ENCODE measurements around the gene BEND6.
"Not testable (repeated sequence)": the region's sequence is repeated elsewhere in the genome, so short reads cannot be mapped to it uniquely, and the experiment has no call there.

The BEND6 gene

GRCh38 chr6:57026001-57026400 is 71.1 kb downstream of the BEND6 start:
- DNase-seq (ENCODE audit: low read depth in 2 of 3, low spot score in 2 of 3), result no peak

- no peak for DNase-seq (ENCODE audit: low read depth in 2 of 3, low spot score in 2 of 3)
Observed at GRCh38 chr6:57027301-57027700, 72.4 kb downstream of the BEND6 start.

- DNase-seq (ENCODE audit: low read depth in 2 of 3, low spot score in 2 of 3), result no peak
Observed at GRCh38 chr6:57029213-57029612, 74.3 kb downstream of the BEND6 start.

- no peak for DNase-seq (ENCODE audit: low read depth in 2 of 3, low spot score in 2 of 3)
Observed at GRCh38 chr6:57033228-57033627, 78.3 kb downstream of the BEND6 start.

- no peak for DNase-seq (ENCODE audit: low read depth in 2 of 3, low spot score in 2 of 3)
Observed at GRCh38 chr6:57035549-57035948, 80.6 kb downstream of the BEND6 start.

- no peak for DNase-seq (ENCODE audit: low read depth in 2 of 3, low spot score in 2 of 3)
Observed at GRCh38 chr6:57038906-57039305, 84.0 kb downstream of the BEND6 start.

- DNase-seq (ENCODE audit: low read depth in 2 of 3, low spot score in 2 of 3), result no peak
Observed at GRCh38 chr6:57040011-57040410, 85.1 kb downstream of the BEND6 start.

GRCh38 chr6:57044061-57044460 is 89.2 kb downstream of the BEND6 start:
- DNase-seq (ENCODE audit: low read depth in 2 of 3, low spot score in 2 of 3), result not testable (repeated sequence)

- DNase-seq (ENCODE audit: low read depth in 2 of 3, low spot score in 2 of 3), result no peak
Observed at GRCh38 chr6:57044568-57044967, 89.7 kb downstream of the BEND6 start.

GRCh38 chr6:57046332-57047256 is 91.7 kb downstream of the BEND6 start, which contains the start of gene KIAA1586:
Gene KIAA1586 (plus strand): TSS chr6:57046693. CDS start chr6:57046756, 63 bp downstream.
- DNase-seq (ENCODE audit: low read depth in 2 of 3, low spot score in 2 of 3), result peak; percentile 55 to 72 (median 61)

- not testable (repeated sequence) for DNase-seq (ENCODE audit: low read depth in 2 of 3, low spot score in 2 of 3)
Observed at GRCh38 chr6:57047257-57047585, 92.3 kb downstream of the BEND6 start.

GRCh38 chr6:57047859-57048258 is 93.0 kb downstream of the BEND6 start:
- DNase-seq (ENCODE audit: low read depth in 2 of 3, low spot score in 2 of 3), result not testable (repeated sequence)

GRCh38 chr6:57048577-57048976 is 93.7 kb downstream of the BEND6 start:
- no peak for DNase-seq (ENCODE audit: low read depth in 2 of 3, low spot score in 2 of 3)

- DNase-seq (ENCODE audit: low read depth in 2 of 3, low spot score in 2 of 3), result no peak
Observed at GRCh38 chr6:57063847-57064246, 108.9 kb downstream of the BEND6 start.

GRCh38 chr6:57064809-57065208 is 109.9 kb downstream of the BEND6 start:
- no peak for DNase-seq (ENCODE audit: low read depth in 2 of 3, low spot score in 2 of 3)

- DNase-seq (ENCODE audit: low read depth in 2 of 3, low spot score in 2 of 3), result no peak
Observed at GRCh38 chr6:57068061-57068460, 113.2 kb downstream of the BEND6 start.

- DNase-seq (ENCODE audit: low read depth in 2 of 3, low spot score in 2 of 3), result no peak
Observed at GRCh38 chr6:57069228-57069627, 114.3 kb downstream of the BEND6 start.

- no peak for DNase-seq (ENCODE audit: low read depth in 2 of 3, low spot score in 2 of 3)
Observed at GRCh38 chr6:57069920-57070331, 115.0 kb downstream of the BEND6 start.

GRCh38 chr6:57072108-57072507 is 117.2 kb downstream of the BEND6 start:
- DNase-seq (ENCODE audit: low read depth in 2 of 3, low spot score in 2 of 3), result no peak

GRCh38 chr6:57074383-57074782 is 119.5 kb downstream of the BEND6 start:
- no peak for DNase-seq (ENCODE audit: low read depth in 2 of 3, low spot score in 2 of 3)

- DNase-seq (ENCODE audit: low read depth in 2 of 3, low spot score in 2 of 3), result no peak
Observed at GRCh38 chr6:57075092-57075491, 120.2 kb downstream of the BEND6 start.

Measured in activated CD8-positive, alpha-beta memory T cell treated with anti-CD3 and anti-CD28 coated beads for 48 hours (primary cell).